Activated CD8-positive, alpha-beta T cell treated with anti-CD3 and anti-CD28 coated beads for 36 hours (primary cell): ENCODE results near the gene CFP. TPM values are rescaled to one million over a fixed set of nuclear protein-coding genes. Genes with fewer than 3 reads are reported as not detected.
A peak's percentile ranks its signal among the peaks of the same experiment; 100 is the strongest.

ENCODE experiments used
- ATAC-seq: fragments of 200-7000 bp; cut with Tn5 transposase; one replicate; pipeline ENCODE4 v1.10.0; 2021; ENCODE audit warnings: mild to moderate bottlenecking, moderate library complexity
- CTCF ChIA-PET: fragments of 350-600 bp; sonication (Branson Sonifier 250); formaldehyde crosslinking; loops from one replicate; lab custom pipeline; 2021; ENCODE audit warnings: antibody characterized with exemption; lab: Charles Lee
- POLR2A ChIA-PET: fragments of 350-600 bp; sonication (Branson Sonifier 250); formaldehyde crosslinking; loops from one replicate; lab custom pipeline; 2021; ENCODE audit warnings: antibody characterized with exemption; lab: Charles Lee
- DNase-seq: peaks from one replicate; pipeline ENCODE4 v3.0.0-alpha.2; 2020
- H3K27ac Mint-ChIP-seq: one replicate; pipeline ENCODE4 v1.8.0; 2021; ENCODE audit warnings: mild to moderate bottlenecking, mixed read lengths
- H3K27me3 Mint-ChIP-seq: one replicate; pipeline ENCODE4 v1.8.0; 2021; ENCODE audit warnings: mixed read lengths
- H3K36me3 Mint-ChIP-seq: one replicate; pipeline ENCODE4 v1.8.0; 2021; ENCODE audit warnings: low read depth, mixed read lengths
- H3K4me1 Mint-ChIP-seq: one replicate; pipeline ENCODE4 v1.8.0; 2021; ENCODE audit warnings: low read depth, mixed read lengths
- H3K4me3 Mint-ChIP-seq: one replicate; pipeline ENCODE4 v1.8.0; 2021; ENCODE audit warnings: mild to moderate bottlenecking, moderate library complexity, mixed read lengths
- H3K9me3 Mint-ChIP-seq: one replicate; pipeline ENCODE4 v1.8.0; 2021; ENCODE audit warnings: mixed read lengths
- CTCF ChIP-seq: fragments of 200-600 bp; IDR thresholded peaks from one replicate; pipeline ENCODE4 v1.8.0; 2022; ENCODE audit warnings: antibody characterized with exemption, mild to moderate bottlenecking
- intact Hi-C: fragments of 100-400 bp; cut with micrococcal nuclease; formaldehyde crosslinking; loops from one replicate; pipeline ENCODE4 v1.10.0; 2022
- total RNA-seq, 2 experiments: library from RNA; stranded (reverse); gene quantifications; one replicate each; pipeline ENCODE4 v1.2.3, GENCODE V29; 2021

The CFP gene
- total RNA-seq, 2 experiments from 2014 or later = 1.6 to 2.1 TPM

GRCh38 chrX:47651043-47651905, 21.5 kb upstream of the CFP start:
- TF ChIP-seq CTCF = no peak
- POLR2A ChIA-PET = interaction anchor here (1.1 kb wide), 1 partner anchor 14 kb away, joined by 3 read pairs; no protein-coding TSS in a partner anchor
- Mint-ChIP-seq H3K27ac (peak overlapping the region; percentile 88), H3K27me3 (no peaks in the 10 kb centered on the region), H3K36me3 (peaks cover 65% of the 10 kb centered on the region), H3K4me1 (peaks cover 47% of the 10 kb centered on the region), H3K9me3 (no peaks in the 10 kb centered on the region), H3K4me3 (peak overlapping the region; percentile 92)
- DNase-seq (no peak), ATAC-seq (no peak)
- intact Hi-C loops = no loop called here
- CTCF ChIA-PET = interaction anchor here (1.6 kb wide), 1 partner anchor 10 kb away, joined by 4 read pairs; no protein-coding TSS in a partner anchor

DNA sequence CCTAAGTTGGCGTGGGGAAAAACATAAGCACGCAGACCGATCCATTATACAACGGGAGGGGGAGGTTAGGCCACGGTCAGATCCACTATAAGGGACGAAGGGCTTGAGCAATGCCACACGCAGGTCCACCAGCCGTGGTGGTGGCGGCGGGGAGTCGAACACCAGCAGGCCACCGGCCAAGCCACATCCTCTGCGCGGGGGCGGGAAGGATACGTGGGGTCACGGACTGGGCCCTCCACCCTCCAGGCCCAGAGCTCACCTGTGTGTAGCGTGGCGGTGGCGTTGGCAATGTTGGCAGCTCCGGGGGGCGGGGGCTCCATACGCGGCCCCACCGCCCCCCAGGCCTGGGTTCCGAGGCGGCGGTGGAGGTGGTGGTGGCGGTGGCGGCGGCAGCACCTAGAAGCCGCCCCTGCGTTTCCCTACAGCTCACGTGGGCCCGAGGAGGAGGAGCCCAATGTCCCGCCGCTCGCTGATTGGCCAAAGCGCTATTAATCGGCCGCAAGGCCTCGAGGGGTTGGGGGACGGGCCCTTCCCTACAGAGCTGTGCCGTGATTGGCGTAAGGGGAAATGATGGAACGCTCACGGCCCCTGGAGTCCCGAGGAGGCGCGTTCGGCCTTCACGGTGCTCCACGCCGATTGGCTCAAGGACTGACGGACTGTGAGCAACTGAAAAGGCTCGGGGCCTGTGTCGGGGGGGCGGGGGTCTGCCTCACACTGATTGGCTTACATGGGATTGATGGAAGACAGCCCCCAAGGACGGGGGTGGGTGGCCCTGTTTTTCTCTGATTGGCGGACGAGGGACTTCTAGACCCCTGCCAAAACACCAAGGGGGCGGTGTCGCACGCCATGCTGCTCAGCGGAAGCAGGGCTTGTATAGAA, 20.7 kb upstream of the CFP start, which contains the start of gene ELK1:
TSS of gene ELK1 (minus strand) at position 400 of the 879 bp plus-strand sequence. CDS start 9,122 bp downstream, outside the sequence.
- peak; percentile 96 for DNase-seq
- Mint-ChIP-seq H3K9me3 (no peaks in the 10 kb centered on the region), H3K4me3 (peak within 1 kb of the TSS; percentile 92), H3K36me3 (peaks cover 56% of the 10 kb centered on the region), H3K27ac (peak within 1 kb of the TSS; percentile 88), H3K27me3 (no peaks in the 10 kb centered on the region), H3K4me1 (peaks cover 42% of the 10 kb centered on the region)
- intact Hi-C loops = no loop called here
- ChIA-PET CTCF (interaction anchor here (1.6 kb wide), 1 partner anchor 9 kb away, joined by 4 read pairs; no protein-coding TSS in a partner anchor), POLR2A (interaction anchor here (1.1 kb wide), 1 partner anchor 13 kb away, joined by 3 read pairs; no protein-coding TSS in a partner anchor)
- ATAC-seq = peak; percentile 94
- no peak for TF ChIP-seq CTCF

DNA sequence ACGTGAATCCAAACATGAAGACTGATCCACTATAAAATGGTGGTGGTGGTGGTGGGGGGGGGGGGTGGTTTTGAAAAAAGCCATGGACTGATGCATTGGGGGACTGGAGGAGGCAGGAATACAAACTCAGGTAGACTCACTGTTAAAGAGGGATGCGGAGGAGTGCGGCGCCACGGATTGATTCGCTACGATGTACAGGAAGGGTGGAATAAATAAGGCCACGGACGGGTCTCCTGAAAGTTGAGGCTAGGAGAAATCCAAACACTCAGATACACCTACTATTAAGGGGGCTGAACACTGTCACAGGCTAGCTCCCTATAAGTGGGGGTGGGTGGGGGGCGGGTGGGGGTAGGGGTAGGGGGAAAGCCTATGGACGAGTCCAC, 20.0 kb upstream of the CFP start:
- Mint-ChIP-seq H3K4me1 (peaks cover 44% of the 10 kb centered on the region), H3K4me3 (peak overlapping the region; percentile 92), H3K9me3 (no peaks in the 10 kb centered on the region), H3K27ac (peak overlapping the region; percentile 88), H3K27me3 (no peaks in the 10 kb centered on the region), H3K36me3 (peaks cover 57% of the 10 kb centered on the region)
- DNase-seq (no peak), ATAC-seq (no peak)
- no peak for TF ChIP-seq CTCF
- intact Hi-C loops = no loop called here
- ChIA-PET CTCF (interaction anchor here (1.6 kb wide), 1 partner anchor 8 kb away, joined by 4 read pairs; no protein-coding TSS in a partner anchor), POLR2A (interaction anchor here (1.1 kb wide), 1 partner anchor 13 kb away, joined by 3 read pairs; no protein-coding TSS in a partner anchor)

GRCh38 chrX:47649271-47649670, 19.5 kb upstream of the CFP start:
- H3K4me3 Mint-ChIP-seq = peak overlapping the region; percentile 92
- POLR2A ChIA-PET = interaction anchor here (0.9 to 1.3 kb wide), 2 partner anchors 12 to 20 kb away, joined by 3 to 6 read pairs; partner anchors contain the start of gene CFP
- CTCF ChIA-PET = interaction anchor here (1.0 kb wide), 1 partner anchor 183 kb away, joined by 3 read pairs; no protein-coding TSS in a partner anchor
- peaks cover 54% of the 10 kb centered on the region for H3K36me3 Mint-ChIP-seq
- no peak for TF ChIP-seq CTCF
- H3K27me3 Mint-ChIP-seq = no peaks in the 10 kb centered on the region
- ATAC-seq = no peak
- peak overlapping the region; percentile 88 for H3K27ac Mint-ChIP-seq
- DNase-seq = no peak
- intact Hi-C loops = no loop called here
- peaks cover 49% of the 10 kb centered on the region for H3K4me1 Mint-ChIP-seq
- H3K9me3 Mint-ChIP-seq = no peaks in the 10 kb centered on the region
